Thyroid gland (tissue), 4 donors: ENCODE measurements around the gene RGCC. TPM values are rescaled to one million over a fixed set of nuclear protein-coding genes. Genes with fewer than 3 reads are reported as not detected.
"Not testable (repeated sequence)": the region's sequence is repeated elsewhere in the genome, so short reads cannot be mapped to it uniquely, and the experiment has no call there.

Source experiments
- DNase-seq, 2 donors: peaks; one replicate each; pipeline ENCODE4 v3.0.0-alpha.2; 2019
- H3K27ac ChIP-seq, 3 donors: fragments of 200-600 bp; sonication (generic); 1 replicate in 2 of 3; 2 replicates in 1 of 3; pipeline ENCODE4 v1.5.1; 2016 to 2019; ENCODE audit warnings: mild to moderate bottlenecking in 1 of 3, moderate library complexity in 1 of 3
- H3K27me3 ChIP-seq: fragments of 200-600 bp; sonication (generic); one replicate; pipeline ENCODE4 v1.5.1; 2019
- H3K36me3 ChIP-seq, 2 donors: fragments of 200-600 bp; sonication (generic); one replicate each; pipeline ENCODE4 v1.5.1; 2016 to 2019
- H3K4me1 ChIP-seq, 2 donors: fragments of 200-600 bp; sonication (generic); one replicate each; pipeline ENCODE4 v1.5.1; 2017 to 2019
- H3K4me3 ChIP-seq, 3 donors: fragments of 200-600 bp; sonication (generic); replicated peaks in 1 of 3; 1 replicate in 2 of 3; 2 replicates in 1 of 3; pipeline ENCODE4 v1.5.1; 2016; ENCODE audit warnings: mild to moderate bottlenecking in 1 of 3
- H3K9me3 ChIP-seq: fragments of 200-600 bp; sonication (generic); one replicate; pipeline ENCODE4 v1.5.1; 2017
- POLR2A ChIP-seq, 2 donors: fragments of 450-650 bp; IDR thresholded peaks; one replicate each; pipeline ENCODE4 v1.6.1; 2017; ENCODE audit warnings: antibody characterized with exemption in 2 of 2, mild to moderate bottlenecking in 2 of 2, moderate library complexity in 1 of 2
- WGBS, 2 donors: methylation state at CpG; one replicate each; pipeline ENCODE4 v1.1.5; 2017; 5-methylcytosine and 5-hydroxymethylcytosine counted together
- intact Hi-C: fragments of 100-400 bp; cut with DNase I; formaldehyde crosslinking; loops from one replicate; pipeline ENCODE4 v1.15.1; 2023
- total RNA-seq, 4 donors: library from RNA; depleted of rRNA; stranded (reverse); fragments of >200 nt; gene quantifications; one replicate each; pipeline ENCODE4 v1.2.3, GENCODE V29; 2016
- TF ChIP-seq, protein P1 (sequence below), 6 experiments: fragments of 200-600 bp in 3 of 6; fragments of 450-650 bp in 3 of 6; sonication (generic) in 3 of 6; IDR thresholded peaks; one replicate each; pipeline ENCODE4 v1.5.1; 2016 to 2019; ENCODE audit warnings: antibody characterized with exemption in 6 of 6, mild to moderate bottlenecking in 2 of 6, inconsistent platforms in 1 of 6, moderate library complexity in 1 of 6

The RGCC gene
- total RNA-seq, 4 donors from 2014 or later = 84.8 to 162 (median 127) TPM

GRCh38 chr13:41500511-41500910 is 43.2 kb downstream of the RGCC start:
- intact Hi-C loops = no loop called here
- Histone ChIP-seq H3K27me3 (no peaks in the 10 kb centered on the region), H3K36me3 (no peaks in the 10 kb centered on the region), H3K9me3 (no peaks in the 10 kb centered on the region), H3K27ac (no peak overlapping the region), H3K4me1 (peaks cover 0 to 5% of the 10 kb centered on the region in 2 donors), H3K4me3 (no peak overlapping the region)
- no peak for DNase-seq
- TF ChIP-seq, protein P1, sequence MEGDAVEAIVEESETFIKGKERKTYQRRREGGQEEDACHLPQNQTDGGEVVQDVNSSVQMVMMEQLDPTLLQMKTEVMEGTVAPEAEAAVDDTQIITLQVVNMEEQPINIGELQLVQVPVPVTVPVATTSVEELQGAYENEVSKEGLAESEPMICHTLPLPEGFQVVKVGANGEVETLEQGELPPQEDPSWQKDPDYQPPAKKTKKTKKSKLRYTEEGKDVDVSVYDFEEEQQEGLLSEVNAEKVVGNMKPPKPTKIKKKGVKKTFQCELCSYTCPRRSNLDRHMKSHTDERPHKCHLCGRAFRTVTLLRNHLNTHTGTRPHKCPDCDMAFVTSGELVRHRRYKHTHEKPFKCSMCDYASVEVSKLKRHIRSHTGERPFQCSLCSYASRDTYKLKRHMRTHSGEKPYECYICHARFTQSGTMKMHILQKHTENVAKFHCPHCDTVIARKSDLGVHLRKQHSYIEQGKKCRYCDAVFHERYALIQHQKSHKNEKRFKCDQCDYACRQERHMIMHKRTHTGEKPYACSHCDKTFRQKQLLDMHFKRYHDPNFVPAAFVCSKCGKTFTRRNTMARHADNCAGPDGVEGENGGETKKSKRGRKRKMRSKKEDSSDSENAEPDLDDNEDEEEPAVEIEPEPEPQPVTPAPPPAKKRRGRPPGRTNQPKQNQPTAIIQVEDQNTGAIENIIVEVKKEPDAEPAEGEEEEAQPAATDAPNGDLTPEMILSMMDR (IDR thresholded peaks at IDR 0.05) = no peak
- no peak for TF ChIP-seq POLR2A (IDR thresholded peaks at IDR 0.05)
- 76 to 86% methylated on average over 5 of the region's 5 CpGs for WGBS, 2 donors

DNA sequence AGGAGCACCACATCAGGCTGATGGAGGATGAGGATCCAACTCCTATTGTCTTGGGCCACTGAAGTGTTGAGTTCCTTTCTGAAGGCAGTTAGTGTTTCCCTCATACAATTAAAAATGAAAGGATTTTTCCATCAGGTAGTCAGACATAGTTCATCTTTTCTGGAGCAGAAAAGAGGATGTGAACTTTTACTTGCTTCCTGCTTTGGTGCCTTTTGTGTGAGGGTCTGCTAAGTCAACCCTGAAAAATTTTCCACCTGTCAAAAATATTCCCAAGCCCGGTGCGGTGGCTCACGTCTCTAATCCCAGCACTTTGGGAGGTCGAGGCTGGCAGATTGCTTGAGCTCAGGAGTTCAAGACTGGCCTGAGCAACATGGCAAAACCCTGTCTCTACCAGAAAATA is 43.9 kb downstream of the RGCC start:
- Histone ChIP-seq H3K36me3 (no peaks in the 10 kb centered on the region), H3K4me3 (no peak overlapping the region), H3K27me3 (no peaks in the 10 kb centered on the region), H3K4me1 (no peaks in the 10 kb centered on the region), H3K9me3 (no peaks in the 10 kb centered on the region), H3K27ac (no peak overlapping the region)
- no peak for DNase-seq
- intact Hi-C loops = no loop called here
- 56 to 73% methylated on average over 4 of the region's 4 CpGs for WGBS, 2 donors
- TF ChIP-seq, protein P1 (IDR thresholded peaks at IDR 0.05) = no peak
- TF ChIP-seq POLR2A (IDR thresholded peaks at IDR 0.05) = no peak

DNA sequence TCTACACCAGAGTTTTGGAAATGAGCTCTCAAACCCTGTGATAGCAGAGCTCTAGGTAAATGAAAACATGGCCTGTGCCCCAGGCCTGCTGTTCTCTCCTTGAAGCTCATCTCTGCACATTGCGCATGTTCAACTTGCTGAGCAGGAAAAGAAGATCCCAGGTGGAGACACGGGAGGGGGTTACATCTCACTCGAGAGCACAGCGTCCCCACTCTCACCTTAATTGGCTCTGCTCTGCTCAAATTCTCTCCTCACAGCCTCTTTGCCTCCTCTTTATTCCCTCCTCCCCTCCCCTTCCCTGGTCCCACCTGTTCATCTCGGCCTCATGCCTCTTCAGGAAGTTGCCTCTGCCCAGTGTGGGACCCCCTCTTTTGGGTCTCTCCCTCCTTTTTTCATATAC is 44.7 kb downstream of the RGCC start:
- TF ChIP-seq, protein P1 (IDR thresholded peaks at IDR 0.05) = no peak
- TF ChIP-seq POLR2A (IDR thresholded peaks at IDR 0.05) = no peak
- Histone ChIP-seq H3K4me1 (no peaks in the 10 kb centered on the region), H3K36me3 (no peaks in the 10 kb centered on the region), H3K27me3 (no peaks in the 10 kb centered on the region), H3K27ac (no peak overlapping the region), H3K4me3 (no peak overlapping the region), H3K9me3 (no peaks in the 10 kb centered on the region)
- 75 to 77% methylated on average over 5 of the region's 5 CpGs for WGBS, 2 donors
- no peak for DNase-seq
- intact Hi-C loops = no loop called here

- DNase-seq = no peak
- no peak for TF ChIP-seq POLR2A (IDR thresholded peaks at IDR 0.05)
- TF ChIP-seq, protein P1 (IDR thresholded peaks at IDR 0.05) = no peak
- 88 to 89% methylated on average over 9 of the region's 9 CpGs for WGBS, 2 donors
These were observed 45.3 kb downstream of the RGCC start for GRCh38 chr13:41502673-41503072.

GRCh38 chr13:41503356-41503755 is 46.0 kb downstream of the RGCC start:
- Histone ChIP-seq H3K27me3 (no peaks in the 10 kb centered on the region), H3K4me3 (no peak overlapping the region), H3K9me3 (no peaks in the 10 kb centered on the region), H3K36me3 (no peaks in the 10 kb centered on the region), H3K27ac (no peak overlapping the region), H3K4me1 (no peaks in the 10 kb centered on the region)
- WGBS, 2 donors = 90 to 93% methylated on average over 3 of the region's 3 CpGs
- DNase-seq = no peak
- TF ChIP-seq, protein P1 (IDR thresholded peaks at IDR 0.05) = no peak
- TF ChIP-seq POLR2A (IDR thresholded peaks at IDR 0.05) = no peak
- intact Hi-C loops = no loop called here

More at GRCh38 chr13:41502673-41503072, 45.3 kb downstream of the RGCC start:
- no peaks in the 10 kb centered on the region for H3K36me3 ChIP-seq
- no peak overlapping the region for H3K27ac ChIP-seq
- intact Hi-C loops = no loop called here
- H3K4me3 ChIP-seq = no peak overlapping the region
- H3K9me3 ChIP-seq = no peaks in the 10 kb centered on the region
- H3K27me3 ChIP-seq = no peaks in the 10 kb centered on the region
- no peaks in the 10 kb centered on the region for H3K4me1 ChIP-seq

- H3K36me3 ChIP-seq, DNase-seq, H3K9me3 ChIP-seq, H3K27me3 ChIP-seq, H3K27ac ChIP-seq, intact Hi-C loops, H3K4me1 ChIP-seq, H3K4me3 ChIP-seq: not testable (repeated sequence)
These were observed 47.3 kb downstream of the RGCC start for GRCh38 chr13:41504657-41505056.
